Vagina (tissue), 2 donors: ENCODE measurements around the gene STX1B. TPM values are rescaled to one million over a fixed set of nuclear protein-coding genes. Genes with fewer than 3 reads are reported as not detected.

Experiments used
- DNase-seq, 2 donors: peaks; one replicate each; pipeline ENCODE4 v3.0.0-alpha.2; 2017; ENCODE audit errors: extremely low spot score in 2 of 2
- H3K27ac ChIP-seq: fragments of 200-600 bp; sonication (generic); one replicate; pipeline ENCODE4 v1.5.1; 2019
- H3K27me3 ChIP-seq: fragments of 200-600 bp; sonication (generic); one replicate; pipeline ENCODE4 v1.5.1; 2019
- H3K36me3 ChIP-seq, 2 donors: fragments of 200-600 bp; sonication (generic); one replicate each; pipeline ENCODE4 v1.5.1; 2017 to 2019
- H3K4me1 ChIP-seq: fragments of 200-600 bp; sonication (generic); one replicate; pipeline ENCODE4 v1.5.1; 2019
- H3K4me3 ChIP-seq, 2 donors: fragments of 200-600 bp; sonication (generic); 1 replicate in 1 of 2; 2 replicates in 1 of 2; pipeline ENCODE4 v1.5.1; 2016 to 2019
- H3K9me3 ChIP-seq: fragments of 200-600 bp; sonication (generic); one replicate; pipeline ENCODE4 v1.5.1; 2019
- CTCF ChIP-seq, 3 experiments: fragments of 450-650 bp in 2 of 3; fragments of 200-600 bp in 1 of 3; sonication (generic) in 1 of 3; IDR thresholded peaks; one replicate each; pipeline ENCODE4 v1.5.1; 2017 to 2019; ENCODE audit warnings: antibody characterized with exemption in 3 of 3, mild to moderate bottlenecking in 2 of 3, moderate library complexity in 2 of 3
- POLR2A ChIP-seq, 2 donors: fragments of 450-650 bp; IDR thresholded peaks; one replicate each; pipeline ENCODE4 v1.6.1; 2017; ENCODE audit warnings: antibody characterized with exemption in 2 of 2, mild to moderate bottlenecking in 2 of 2, moderate library complexity in 2 of 2
- POLR2AphosphoS5 ChIP-seq, 2 donors: sonication (generic); formaldehyde crosslinking; IDR thresholded peaks; one replicate each; pipeline ENCODE4 v1.9.0; 2017; ENCODE audit warnings: antibody characterized with exemption in 2 of 2, mild to moderate bottlenecking in 2 of 2, low read depth in 1 of 2; ENCODE audit not compliant: insufficient read depth in 1 of 2
- intact Hi-C: fragments of 100-400 bp; cut with DNase I; formaldehyde crosslinking; loops from one replicate; pipeline ENCODE4 v1.15.1; 2023
- total RNA-seq: library from RNA; depleted of rRNA; stranded (reverse); fragments of >200 nt; gene quantifications from one replicate; pipeline ENCODE4 v1.2.3, GENCODE V29; 2016

STX1B gene
- total RNA-seq, 1 donor from 2014 or later: 4.7 TPM

- Histone ChIP-seq H3K4me1 (peaks cover 46% of the 10 kb centered on the region), H3K4me3 (peak overlapping the region; percentile 81 to 85), H3K27ac (peak overlapping the region; percentile 97), H3K9me3 (no peaks in the 10 kb centered on the region), H3K36me3 (peaks cover 0 to 20% of the 10 kb centered on the region in 2 donors), H3K27me3 (no peaks in the 10 kb centered on the region)
- intact Hi-C loops: no loop called here
- no peak for DNase-seq
- TF ChIP-seq POLR2A (IDR thresholded peaks at IDR 0.05) (no peak), POLR2AphosphoS5 (IDR thresholded peaks at IDR 0.05; ENCODE audit: insufficient read depth in 1 of 2, low read depth in 1 of 2) (no peak), CTCF (IDR thresholded peaks at IDR 0.05) (no peak)
Observed at GRCh38 chr16:30956601-30957455, 53.6 kb downstream of the STX1B start.

- H3K27me3 ChIP-seq: no peaks in the 10 kb centered on the region
- no peak for DNase-seq
- TF ChIP-seq POLR2A (IDR thresholded peaks at IDR 0.05) (no peak), POLR2AphosphoS5 (IDR thresholded peaks at IDR 0.05; ENCODE audit: insufficient read depth in 1 of 2, low read depth in 1 of 2) (no peak), CTCF (IDR thresholded peaks at IDR 0.05) (no peak)
- H3K27ac ChIP-seq: no peak overlapping the region
- H3K4me3 ChIP-seq: no peak overlapping the region
- intact Hi-C loops: no loop called here
- peaks cover 0 to 4% of the 10 kb centered on the region in 2 donors for H3K36me3 ChIP-seq
- peaks cover 65% of the 10 kb centered on the region for H3K4me1 ChIP-seq
- H3K9me3 ChIP-seq: no peaks in the 10 kb centered on the region
Observed at GRCh38 chr16:30954993-30955392, 55.4 kb downstream of the STX1B start.

- TF ChIP-seq CTCF (IDR thresholded peaks at IDR 0.05): peak in 2 of 3 experiments; percentile 22 to 31
- no peak for TF ChIP-seq POLR2AphosphoS5 (IDR thresholded peaks at IDR 0.05; ENCODE audit: insufficient read depth in 1 of 2, low read depth in 1 of 2)
- no peak for DNase-seq
- Histone ChIP-seq H3K4me3 (no peak overlapping the region), H3K9me3 (no peaks in the 10 kb centered on the region), H3K27me3 (no peaks in the 10 kb centered on the region), H3K27ac (peak overlapping the region; percentile 20), H3K4me1 (peaks cover 58% of the 10 kb centered on the region), H3K36me3 (no peaks in the 10 kb centered on the region)
- intact Hi-C loops: no loop called here
Observed at GRCh38 chr16:30953511-30954124, 56.8 kb downstream of the STX1B start.

- Histone ChIP-seq H3K27ac (peak overlapping the region; percentile 20), H3K9me3 (no peaks in the 10 kb centered on the region), H3K4me3 (no peak overlapping the region), H3K27me3 (no peaks in the 10 kb centered on the region), H3K4me1 (peaks cover 54% of the 10 kb centered on the region), H3K36me3 (no peaks in the 10 kb centered on the region)
- no peak for DNase-seq
- intact Hi-C loops: no loop called here
- TF ChIP-seq POLR2A (IDR thresholded peaks at IDR 0.05) (no peak), POLR2AphosphoS5 (IDR thresholded peaks at IDR 0.05; ENCODE audit: insufficient read depth in 1 of 2, low read depth in 1 of 2) (no peak), CTCF (IDR thresholded peaks at IDR 0.05) (no peak)
Observed at GRCh38 chr16:30953111-30953510, 57.3 kb downstream of the STX1B start.

GRCh38 chr16:30951750-30952149, 58.7 kb downstream of the STX1B start:
- Histone ChIP-seq H3K9me3 (no peaks in the 10 kb centered on the region), H3K27me3 (no peaks in the 10 kb centered on the region), H3K27ac (peak overlapping the region; percentile 98), H3K36me3 (no peaks in the 10 kb centered on the region), H3K4me1 (peaks cover 57% of the 10 kb centered on the region), H3K4me3 (no peak overlapping the region)
- no peak for DNase-seq
- intact Hi-C loops: no loop called here
- TF ChIP-seq CTCF (IDR thresholded peaks at IDR 0.05) (no peak), POLR2A (IDR thresholded peaks at IDR 0.05) (no peak), POLR2AphosphoS5 (IDR thresholded peaks at IDR 0.05; ENCODE audit: insufficient read depth in 1 of 2, low read depth in 1 of 2) (peak in 1 of 2 donors; percentile 40)
